ENCODE data around the gene KNDC1. TPM values are rescaled to one million over a fixed set of nuclear protein-coding genes. Genes with fewer than 3 reads are reported as not detected.
A peak's percentile ranks its signal among the peaks of the same experiment; 100 is the strongest.

Gene KNDC1
- total and polyA plus RNA-seq, 2 experiments from 2014 or later = 10.8 to 33.9 TPM

DNA sequence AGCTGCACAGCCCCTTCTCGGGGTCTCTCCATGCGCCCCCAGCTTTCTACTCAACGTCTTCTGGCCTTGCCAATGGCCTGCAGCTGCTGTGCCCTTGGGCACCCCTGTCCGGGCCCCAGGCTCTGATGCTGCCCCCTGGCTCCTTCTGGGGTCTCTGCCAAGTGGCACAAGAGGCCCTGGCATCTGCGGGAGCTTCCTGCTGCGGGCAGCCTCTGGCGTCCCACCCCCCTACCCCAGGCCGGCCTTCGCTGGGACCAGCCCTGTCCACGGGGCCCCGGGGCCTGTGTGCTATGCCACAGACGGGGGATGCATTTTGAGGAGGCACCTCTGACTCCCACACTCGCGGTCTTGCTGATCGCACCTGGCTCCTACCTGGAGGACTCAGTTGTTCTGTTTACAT lies 80.0 kb downstream of the KNDC1 start:
- TF ChIP-seq, protein P1, sequence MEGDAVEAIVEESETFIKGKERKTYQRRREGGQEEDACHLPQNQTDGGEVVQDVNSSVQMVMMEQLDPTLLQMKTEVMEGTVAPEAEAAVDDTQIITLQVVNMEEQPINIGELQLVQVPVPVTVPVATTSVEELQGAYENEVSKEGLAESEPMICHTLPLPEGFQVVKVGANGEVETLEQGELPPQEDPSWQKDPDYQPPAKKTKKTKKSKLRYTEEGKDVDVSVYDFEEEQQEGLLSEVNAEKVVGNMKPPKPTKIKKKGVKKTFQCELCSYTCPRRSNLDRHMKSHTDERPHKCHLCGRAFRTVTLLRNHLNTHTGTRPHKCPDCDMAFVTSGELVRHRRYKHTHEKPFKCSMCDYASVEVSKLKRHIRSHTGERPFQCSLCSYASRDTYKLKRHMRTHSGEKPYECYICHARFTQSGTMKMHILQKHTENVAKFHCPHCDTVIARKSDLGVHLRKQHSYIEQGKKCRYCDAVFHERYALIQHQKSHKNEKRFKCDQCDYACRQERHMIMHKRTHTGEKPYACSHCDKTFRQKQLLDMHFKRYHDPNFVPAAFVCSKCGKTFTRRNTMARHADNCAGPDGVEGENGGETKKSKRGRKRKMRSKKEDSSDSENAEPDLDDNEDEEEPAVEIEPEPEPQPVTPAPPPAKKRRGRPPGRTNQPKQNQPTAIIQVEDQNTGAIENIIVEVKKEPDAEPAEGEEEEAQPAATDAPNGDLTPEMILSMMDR (IDR thresholded peaks at IDR 0.05; ENCODE audit: low read depth, low read length) = no peak
- Histone ChIP-seq H3K27me3 (peaks cover 49% of the 10 kb centered on the region), H3K4me1 (ENCODE audit: low read depth) (no peaks in the 10 kb centered on the region), H3K36me3 (no peaks in the 10 kb centered on the region), H3K4me3 (no peak overlapping the region), H3K9me3 (ENCODE audit: low read depth) (no peaks in the 10 kb centered on the region), H3K27ac (no peak overlapping the region)
- no peak for DNase-seq (ENCODE audit: low read depth in 1 of 2, low spot score in 1 of 2)

DNA sequence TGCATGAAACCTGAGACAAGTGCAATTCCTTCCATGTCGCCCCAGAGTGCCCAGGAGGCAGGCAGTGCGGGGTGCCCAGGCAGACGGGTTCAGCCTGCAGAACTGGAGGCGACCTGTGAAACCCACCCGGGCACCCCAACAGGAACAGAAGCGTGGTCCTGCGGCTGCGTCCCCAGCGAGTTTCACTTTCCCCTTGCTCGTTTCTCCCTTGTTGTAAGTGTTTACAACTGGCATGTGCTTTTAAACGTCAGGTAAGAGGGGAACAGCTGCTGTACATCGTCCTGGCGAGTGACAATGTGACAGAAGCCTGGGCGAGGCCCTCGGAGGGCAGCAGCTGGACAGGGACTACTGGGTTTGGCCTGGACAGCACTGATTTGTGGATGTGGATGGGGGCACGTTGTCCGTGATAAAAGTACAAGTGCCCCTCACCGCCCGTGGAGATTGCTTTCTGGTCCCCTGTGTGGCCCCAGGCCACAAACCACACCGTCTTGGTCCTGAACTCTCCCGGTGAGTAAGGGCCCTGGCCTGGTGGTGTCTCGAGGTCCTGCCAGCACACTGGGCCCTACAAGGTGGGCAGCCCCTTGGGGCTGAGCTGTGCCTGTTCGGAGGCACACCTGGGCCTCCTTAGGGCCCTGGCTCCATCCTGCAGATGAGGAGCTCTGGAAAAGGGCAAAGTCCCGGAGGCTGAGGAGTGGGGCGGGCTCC lies 81.6 kb downstream of the KNDC1 start:
- TF ChIP-seq, protein P1 (IDR thresholded peaks at IDR 0.05; ENCODE audit: low read depth, low read length) = no peak
- Histone ChIP-seq H3K4me3 (no peak overlapping the region), H3K36me3 (no peaks in the 10 kb centered on the region), H3K27me3 (peaks cover 32% of the 10 kb centered on the region), H3K4me1 (ENCODE audit: low read depth) (peaks cover 5% of the 10 kb centered on the region), H3K9me3 (ENCODE audit: low read depth) (no peaks in the 10 kb centered on the region), H3K27ac (no peak overlapping the region)
- no peak for DNase-seq (ENCODE audit: low read depth in 1 of 2, low spot score in 1 of 2)

DNA sequence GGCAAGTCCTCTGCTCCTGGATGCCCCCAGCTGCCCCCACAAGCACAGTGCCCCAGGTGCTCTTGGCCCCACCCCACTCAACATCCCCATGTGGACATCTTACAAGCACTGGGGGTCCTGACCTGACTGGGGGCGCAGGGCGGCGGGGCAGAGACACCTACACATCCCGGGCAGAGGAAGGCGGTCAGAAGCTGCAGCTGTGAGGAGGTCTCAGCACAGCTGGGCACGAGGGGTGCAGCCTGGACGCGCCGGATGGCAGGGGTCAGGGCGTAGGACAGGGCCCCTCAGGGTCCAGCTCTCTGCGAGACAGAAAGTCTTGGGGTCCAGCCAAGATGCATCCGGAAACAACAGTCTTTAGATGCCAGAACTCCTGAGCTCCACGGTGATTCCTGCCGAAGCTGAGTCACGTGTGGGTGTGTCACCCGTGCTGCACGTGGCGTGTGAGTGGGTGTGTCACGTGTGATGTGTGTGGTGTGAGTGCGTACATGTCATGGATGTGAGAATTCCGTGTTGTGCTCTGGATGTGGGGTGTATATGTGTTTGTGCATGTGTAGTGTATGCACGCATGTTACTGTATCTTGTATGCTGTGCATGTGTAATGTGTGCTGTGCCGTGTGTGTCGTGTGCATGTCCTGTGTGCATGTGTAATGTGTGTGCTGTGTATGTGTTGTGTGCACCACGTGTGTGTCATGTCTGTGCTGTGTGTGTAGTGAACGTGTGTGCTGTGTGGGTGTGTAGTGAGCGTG lies 82.8 kb downstream of the KNDC1 start:
- Histone ChIP-seq H3K27ac (no peak overlapping the region), H3K36me3 (no peaks in the 10 kb centered on the region), H3K27me3 (peaks cover 21% of the 10 kb centered on the region), H3K4me1 (ENCODE audit: low read depth) (peaks cover 5% of the 10 kb centered on the region), H3K4me3 (no peak overlapping the region), H3K9me3 (ENCODE audit: low read depth) (no peaks in the 10 kb centered on the region)
- TF ChIP-seq, protein P1 (IDR thresholded peaks at IDR 0.05; ENCODE audit: low read depth, low read length) = no peak
- peak in 1 of 2 donors; percentile 17 for DNase-seq (ENCODE audit: low read depth in 1 of 2, low spot score in 1 of 2)

DNA sequence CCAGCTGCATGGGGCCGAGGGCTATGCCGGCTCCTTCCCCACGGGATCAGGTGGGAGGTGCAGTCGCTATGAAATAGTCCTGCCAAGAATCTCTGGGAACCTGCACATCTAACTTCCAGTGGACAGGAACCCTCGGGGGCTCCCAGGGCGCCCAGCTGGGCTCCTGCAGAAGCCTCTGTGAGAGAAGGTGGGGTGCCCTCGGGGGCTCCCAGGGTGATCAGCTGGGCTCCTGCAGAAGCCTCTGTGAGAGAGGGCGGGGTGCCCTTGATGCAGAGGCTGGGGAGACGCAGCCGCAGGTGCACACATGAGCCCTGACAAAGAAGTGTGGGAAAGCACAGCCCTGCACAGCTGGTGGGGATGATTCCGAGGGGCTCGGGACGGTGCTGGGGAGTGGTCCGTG lies 83.6 kb downstream of the KNDC1 start:
- H3K27me3 ChIP-seq = peaks cover 13% of the 10 kb centered on the region
- no peak overlapping the region for H3K4me3 ChIP-seq
- H3K4me1 ChIP-seq (ENCODE audit: low read depth) = peaks cover 5% of the 10 kb centered on the region
- no peaks in the 10 kb centered on the region for H3K36me3 ChIP-seq
- no peak for DNase-seq (ENCODE audit: low read depth in 1 of 2, low spot score in 1 of 2)
- no peaks in the 10 kb centered on the region for H3K9me3 ChIP-seq (ENCODE audit: low read depth)
- no peak overlapping the region for H3K27ac ChIP-seq
- TF ChIP-seq, protein P1 (IDR thresholded peaks at IDR 0.05; ENCODE audit: low read depth, low read length) = no peak

DNA sequence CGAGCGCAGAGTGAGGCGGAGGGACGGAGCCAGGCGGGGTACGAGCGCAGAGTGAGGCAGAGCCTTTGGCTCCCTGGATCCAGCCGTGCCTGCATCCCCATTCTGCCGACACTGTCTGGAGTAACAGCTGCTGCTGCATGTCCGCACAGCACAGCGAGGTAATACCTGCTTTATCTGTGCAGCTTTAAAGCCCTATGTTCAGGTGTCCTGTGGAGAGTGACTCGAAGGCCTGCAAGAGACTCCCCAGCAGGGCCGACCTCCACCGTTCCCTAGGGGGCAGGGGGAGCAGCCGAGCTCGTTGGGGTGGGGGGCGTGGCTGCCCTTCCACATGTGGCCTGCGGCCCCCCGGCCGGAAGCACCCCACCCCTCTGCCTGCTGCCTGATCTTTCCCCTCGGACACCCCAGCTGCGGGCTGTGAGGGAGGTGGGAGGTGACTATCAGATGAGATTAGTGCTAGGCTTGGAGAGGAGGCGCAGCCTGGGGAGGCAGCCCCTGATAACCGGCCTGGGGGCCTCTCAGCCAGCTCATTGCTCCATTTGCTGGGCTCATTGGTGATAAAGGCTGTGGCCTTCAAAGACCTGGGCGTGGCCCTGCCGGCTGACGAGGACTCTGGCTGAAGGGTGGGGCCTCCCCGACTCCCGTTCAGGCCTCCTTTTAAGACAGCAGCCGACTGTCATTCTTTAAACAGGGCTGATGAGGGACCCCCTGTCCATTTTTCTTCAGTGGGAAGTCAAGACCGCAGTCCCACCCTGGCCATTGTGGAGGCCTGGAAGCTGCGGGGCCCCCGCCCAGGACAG lies 85.6 kb downstream of the KNDC1 start:
- H3K27ac ChIP-seq = no peak overlapping the region
- peak; percentile 26 to 56 for DNase-seq (ENCODE audit: low read depth in 1 of 2, low spot score in 1 of 2)
- no peak overlapping the region for H3K4me3 ChIP-seq
- no peaks in the 10 kb centered on the region for H3K9me3 ChIP-seq (ENCODE audit: low read depth)
- H3K36me3 ChIP-seq = no peaks in the 10 kb centered on the region
- peaks cover 5% of the 10 kb centered on the region for H3K4me1 ChIP-seq (ENCODE audit: low read depth)
- TF ChIP-seq, protein P1 (IDR thresholded peaks at IDR 0.05; ENCODE audit: low read depth, low read length) = no peak
- no peaks in the 10 kb centered on the region for H3K27me3 ChIP-seq
